Mesenchymal stem cell (in vitro differentiated cells and primary cell): ENCODE results near the gene ABTB2.

Experiments used
- DNase-seq: peaks from one replicate; pipeline ENCODE4 v3.0.0-alpha.2; 2013
- H2AFZ ChIP-seq: one replicate; pipeline ENCODE4 v1.6.1; 2013; ENCODE audit warnings: low read depth, mild to moderate bottlenecking, control low read depth, inconsistent platforms, low read length, moderate library complexity
- H2AK5ac ChIP-seq: 2 replicates; pipeline ENCODE4 v1.6.1; 2013; ENCODE audit warnings: low read length, moderate library complexity, mild to moderate bottlenecking, inconsistent platforms; ENCODE audit not compliant: severe bottlenecking
- H2BK120ac ChIP-seq: one replicate; pipeline ENCODE4 v1.6.1; 2013; ENCODE audit warnings: low read depth, mild to moderate bottlenecking, inconsistent platforms, low read length, moderate library complexity
- H2BK12ac ChIP-seq, 2 experiments: one replicate each; pipeline ENCODE4 v1.6.1; 2013; ENCODE audit warnings: inconsistent platforms in 2 of 2, low read length in 2 of 2, mild to moderate bottlenecking in 2 of 2, moderate library complexity in 2 of 2, control low read depth in 1 of 2
- H2BK15ac ChIP-seq: one replicate; pipeline ENCODE4 v1.6.1; 2013; ENCODE audit warnings: mild to moderate bottlenecking, low read depth, inconsistent platforms; ENCODE audit not compliant: poor library complexity, severe bottlenecking
- H2BK5ac ChIP-seq: 2 replicates; pipeline ENCODE4 v1.6.1; 2013; ENCODE audit warnings: low read depth, mild to moderate bottlenecking, low read length, control low read depth, inconsistent platforms; ENCODE audit not compliant: poor library complexity, severe bottlenecking
- H3K14ac ChIP-seq, 2 experiments: one replicate each; pipeline ENCODE4 v1.6.1; 2013; ENCODE audit warnings: inconsistent platforms in 2 of 2, low read length in 2 of 2, control low read depth in 1 of 2, mild to moderate bottlenecking in 1 of 2, moderate library complexity in 1 of 2
- H3K18ac ChIP-seq, 2 experiments: one replicate each; pipeline ENCODE4 v1.6.1; 2013; ENCODE audit warnings: inconsistent platforms in 2 of 2, low read length in 2 of 2, control low read depth in 1 of 2, low read depth in 1 of 2, mild to moderate bottlenecking in 1 of 2
- H3K23ac ChIP-seq, 2 experiments: one replicate each; pipeline ENCODE4 v1.6.1; 2013; ENCODE audit warnings: inconsistent platforms in 2 of 2, low read length in 2 of 2, mild to moderate bottlenecking in 2 of 2, moderate library complexity in 2 of 2, control low read depth in 1 of 2
- H3K27ac ChIP-seq: 2 replicates; pipeline ENCODE4 v1.5.1; 2013; ENCODE audit warnings: mild to moderate bottlenecking, moderate library complexity, low read length, control low read depth, inconsistent platforms; ENCODE audit not compliant: poor library complexity, severe bottlenecking
- H3K27me3 ChIP-seq, 2 experiments: 2 replicates each; pipeline versions ENCODE4 v1.6.1 to v1.7.0; 2013; ENCODE audit warnings: low read length in 2 of 2, mild to moderate bottlenecking in 2 of 2, moderate library complexity in 2 of 2, control low read depth in 1 of 2, inconsistent platforms in 1 of 2; ENCODE audit not compliant: control insufficient read depth in 1 of 2, insufficient read depth in 1 of 2
- H3K36me3 ChIP-seq, 2 experiments: 2 replicates each; pipeline versions ENCODE4 v1.6.1 to v1.7.0; 2013; ENCODE audit warnings: low read length in 2 of 2, control low read depth in 1 of 2, inconsistent platforms in 1 of 2, low read depth in 1 of 2, mild to moderate bottlenecking in 1 of 2; ENCODE audit not compliant: insufficient read depth in 2 of 2, control insufficient read depth in 1 of 2
- H3K4ac ChIP-seq, 2 experiments: one replicate each; pipeline ENCODE4 v1.6.1; 2013; ENCODE audit warnings: inconsistent platforms in 2 of 2, low read length in 2 of 2, mild to moderate bottlenecking in 2 of 2, moderate library complexity in 2 of 2, control low read depth in 1 of 2, low read depth in 1 of 2
- H3K4me1 ChIP-seq: 2 replicates; pipeline ENCODE4 v1.6.1; 2013; ENCODE audit warnings: low read depth, low read length, control low read depth; ENCODE audit not compliant: control insufficient read depth, insufficient read depth
- H3K4me2 ChIP-seq: 2 replicates; pipeline ENCODE4 v1.6.1; 2013; ENCODE audit warnings: low read length, mild to moderate bottlenecking, inconsistent platforms; ENCODE audit not compliant: poor library complexity, severe bottlenecking
- H3K4me3 ChIP-seq, 2 experiments: 2 replicates each; pipeline versions ENCODE4 v1.5.1 to v1.7.0; 2013; ENCODE audit warnings: low read length in 2 of 2, mild to moderate bottlenecking in 2 of 2, control low read depth in 1 of 2, low read depth in 1 of 2; ENCODE audit not compliant: insufficient read depth in 1 of 2
- H3K79me1 ChIP-seq: replicated peaks from 2 replicates; pipeline ENCODE4 v1.6.1; 2013; ENCODE audit warnings: mild to moderate bottlenecking, control low read depth, low read length, inconsistent platforms; ENCODE audit not compliant: poor library complexity, severe bottlenecking
- H3K9ac ChIP-seq: 2 replicates; pipeline ENCODE4 v1.7.0; 2013; ENCODE audit warnings: mild to moderate bottlenecking, low read length, moderate library complexity
- H3K9me3 ChIP-seq: 2 replicates; pipeline ENCODE4 v1.7.0; 2013; ENCODE audit warnings: mild to moderate bottlenecking, low read length; ENCODE audit not compliant: control insufficient read depth
- H4K8ac ChIP-seq: one replicate; pipeline ENCODE4 v1.6.1; 2013; ENCODE audit warnings: inconsistent platforms, mild to moderate bottlenecking, low read length, moderate library complexity
- H4K91ac ChIP-seq: one replicate; pipeline ENCODE4 v1.6.1; 2013; ENCODE audit warnings: mild to moderate bottlenecking, low read length, inconsistent platforms
- WGBS: methylation state at CpG from one replicate; pipeline ENCODE4 v1.1.7; 2013; ENCODE audit warnings: mixed read lengths; 5-methylcytosine and 5-hydroxymethylcytosine counted together

Gene ABTB2

DNA sequence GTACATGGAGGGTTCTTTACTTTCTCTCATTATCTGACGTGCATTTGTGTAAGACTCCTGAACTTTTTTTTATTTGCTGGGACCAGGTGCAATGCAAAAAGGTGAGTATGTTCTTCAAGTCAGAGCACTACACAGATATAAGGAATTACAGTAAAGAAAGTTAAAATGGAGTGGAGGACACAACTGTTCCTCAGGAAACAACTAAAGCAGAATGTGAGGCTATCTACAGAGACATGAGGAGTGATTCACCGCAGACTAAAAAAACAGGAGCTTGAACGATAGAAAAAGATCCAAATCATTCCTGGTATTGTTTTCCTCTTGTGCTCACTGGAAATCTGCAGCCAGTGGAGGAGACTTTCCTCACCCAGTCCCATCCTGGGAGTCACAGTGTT lies 106.2 kb downstream of the ABTB2 start:
- Histone ChIP-seq H3K4ac (no peak overlapping the region), H3K18ac (no peak overlapping the region), H3K27me3 (no peaks in the 10 kb centered on the region), H3K23ac (no peak overlapping the region), H3K9me3 (no peaks in the 10 kb centered on the region), H3K14ac (no peak overlapping the region), H3K4me3 (peak overlapping the region; percentile 46 to 67), H2BK15ac (no peak overlapping the region), H3K27ac (peak overlapping the region; percentile 72), H3K9ac (peak overlapping the region; percentile 38), H3K4me1 (peaks cover 12% of the 10 kb centered on the region), H2BK120ac (no peak overlapping the region), H3K79me1 (peaks cover 33% of the 10 kb centered on the region), H3K36me3 (no peaks in the 10 kb centered on the region), H2AK5ac (no peak overlapping the region), H4K8ac (no peak overlapping the region), H2BK12ac (no peak overlapping the region), H2BK5ac (no peak overlapping the region), H3K4me2 (peak overlapping the region; percentile 65), H4K91ac (no peak overlapping the region), H2AFZ (peak overlapping the region; percentile 88)
- 65% methylated on average over 3 of the region's 3 CpGs for WGBS
- no peak for DNase-seq

GRCh38 chr11:34250732-34251588 lies 106.8 kb downstream of the ABTB2 start:
- no peak for DNase-seq
- 47% methylated on average over 10 of the region's 10 CpGs for whole genome bisulfite sequencing
- Histone ChIP-seq H3K36me3 (no peaks in the 10 kb centered on the region), H2BK15ac (no peak overlapping the region), H3K27ac (peak overlapping the region; percentile 72), H3K4me2 (peak overlapping the region; percentile 65), H3K27me3 (no peaks in the 10 kb centered on the region), H2AFZ (peak overlapping the region; percentile 88), H3K23ac (no peak overlapping the region), H3K18ac (no peak overlapping the region), H3K14ac (peak overlapping the region in 1 of 2 experiments; percentile 77), H3K9ac (peak overlapping the region; percentile 38), H3K9me3 (no peaks in the 10 kb centered on the region), H3K4me3 (peak overlapping the region; percentile 46 to 67), H2AK5ac (no peak overlapping the region), H4K8ac (no peak overlapping the region), H3K4me1 (peaks cover 12% of the 10 kb centered on the region), H2BK5ac (no peak overlapping the region), H2BK120ac (no peak overlapping the region), H3K79me1 (peaks cover 27% of the 10 kb centered on the region), H2BK12ac (peak overlapping the region in 1 of 2 experiments; percentile 56), H4K91ac (peak overlapping the region; percentile 16), H3K4ac (no peak overlapping the region)

GRCh38 chr11:34250211-34250610 lies 107.6 kb downstream of the ABTB2 start:
- WGBS: 99% methylated on average over 2 of the region's 2 CpGs
- no peak for DNase-seq

DNA sequence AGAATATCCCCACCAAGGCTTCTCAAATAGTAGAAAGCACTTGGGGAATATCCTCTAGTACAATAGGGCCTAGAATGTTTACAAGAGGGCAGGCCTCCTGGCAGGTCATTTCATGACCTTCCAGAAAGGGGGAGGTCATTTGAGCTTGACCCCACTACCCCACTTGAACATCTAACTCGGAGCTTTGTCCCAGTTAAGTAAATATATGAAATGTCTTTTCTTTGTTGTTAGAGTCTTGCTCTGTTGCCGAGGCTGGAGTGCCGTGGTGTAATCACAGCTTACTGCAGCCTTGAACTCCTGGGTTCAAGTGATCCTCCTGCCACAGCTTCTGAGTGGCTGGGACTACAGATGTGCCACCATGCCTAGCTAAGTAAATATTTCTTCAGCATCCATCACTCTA lies 108.4 kb downstream of the ABTB2 start:
- Histone ChIP-seq H3K4ac (no peak overlapping the region), H2BK15ac (no peak overlapping the region), H3K79me1 (peaks cover 34% of the 10 kb centered on the region), H3K9me3 (no peaks in the 10 kb centered on the region), H3K18ac (no peak overlapping the region), H2BK12ac (no peak overlapping the region), H3K9ac (no peak overlapping the region), H4K8ac (no peak overlapping the region), H2BK5ac (no peak overlapping the region), H4K91ac (no peak overlapping the region), H3K23ac (no peak overlapping the region), H3K14ac (no peak overlapping the region), H3K4me1 (peaks cover 19% of the 10 kb centered on the region), H3K27ac (no peak overlapping the region), H3K4me2 (no peak overlapping the region), H2BK120ac (no peak overlapping the region), H3K36me3 (no peaks in the 10 kb centered on the region), H2AK5ac (peak overlapping the region; percentile 61), H3K4me3 (no peak overlapping the region), H3K27me3 (no peaks in the 10 kb centered on the region), H2AFZ (no peak overlapping the region)
- DNase-seq: no peak
- WGBS: 57% methylated on average over 2 of the region's 3 CpGs

More at GRCh38 chr11:34250211-34250610, 107.6 kb downstream of the ABTB2 start:
- Histone ChIP-seq H3K4me3 (no peak overlapping the region), H3K79me1 (peaks cover 33% of the 10 kb centered on the region), H4K91ac (no peak overlapping the region), H3K4me2 (no peak overlapping the region), H3K36me3 (no peaks in the 10 kb centered on the region), H3K27me3 (no peaks in the 10 kb centered on the region), H2AK5ac (no peak overlapping the region), H3K9me3 (no peaks in the 10 kb centered on the region), H3K9ac (no peak overlapping the region), H4K8ac (no peak overlapping the region), H2BK12ac (no peak overlapping the region), H2AFZ (no peak overlapping the region), H2BK120ac (no peak overlapping the region), H3K4ac (no peak overlapping the region), H2BK15ac (no peak overlapping the region), H2BK5ac (no peak overlapping the region), H3K14ac (no peak overlapping the region), H3K4me1 (peaks cover 17% of the 10 kb centered on the region), H3K18ac (no peak overlapping the region), H3K23ac (no peak overlapping the region), H3K27ac (no peak overlapping the region)
